Measurements from ENCODE around the gene TM4SF5.

DNA sequence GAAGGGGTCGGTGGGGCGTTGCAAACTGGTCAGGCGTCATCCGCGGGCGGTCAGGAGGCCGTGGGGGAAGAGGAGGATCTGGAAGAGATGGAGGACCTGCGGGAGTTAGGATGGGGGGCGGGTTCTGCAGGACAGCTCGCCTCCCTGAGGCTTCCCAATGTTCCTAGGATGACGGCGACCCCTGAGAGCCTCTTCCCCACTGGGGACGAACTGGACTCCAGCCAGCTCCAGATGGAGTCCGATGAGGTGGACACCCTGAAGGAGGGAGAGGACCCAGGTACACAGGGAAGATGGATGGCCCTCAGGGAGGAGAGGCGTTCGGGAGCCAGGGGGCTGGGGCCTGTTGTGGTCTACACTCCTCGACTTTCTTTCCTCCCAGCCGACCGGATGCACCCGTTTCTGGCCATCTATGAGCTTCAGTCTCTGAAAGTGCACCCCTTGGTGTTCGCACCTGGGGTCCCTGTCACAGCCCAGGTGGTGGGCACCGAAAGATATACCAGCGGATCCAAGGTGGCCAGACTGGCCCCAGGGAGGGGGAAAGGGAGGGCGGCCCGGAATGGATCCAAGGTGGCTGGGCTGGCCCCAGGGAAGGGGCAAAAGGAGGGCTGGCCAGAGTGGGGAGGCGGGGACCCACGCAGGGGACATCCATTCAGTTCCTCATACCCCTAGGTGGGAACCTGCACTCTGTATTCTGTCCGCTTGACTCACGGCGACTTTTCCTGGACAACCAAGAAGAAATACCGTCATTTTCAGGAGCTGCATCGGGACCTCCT lies 36.1 kb downstream of the TM4SF5 start:
- no peak for TF ChIP-seq POLR2A (IDR thresholded peaks at IDR 0.05)
- TF ChIP-seq, protein P1, sequence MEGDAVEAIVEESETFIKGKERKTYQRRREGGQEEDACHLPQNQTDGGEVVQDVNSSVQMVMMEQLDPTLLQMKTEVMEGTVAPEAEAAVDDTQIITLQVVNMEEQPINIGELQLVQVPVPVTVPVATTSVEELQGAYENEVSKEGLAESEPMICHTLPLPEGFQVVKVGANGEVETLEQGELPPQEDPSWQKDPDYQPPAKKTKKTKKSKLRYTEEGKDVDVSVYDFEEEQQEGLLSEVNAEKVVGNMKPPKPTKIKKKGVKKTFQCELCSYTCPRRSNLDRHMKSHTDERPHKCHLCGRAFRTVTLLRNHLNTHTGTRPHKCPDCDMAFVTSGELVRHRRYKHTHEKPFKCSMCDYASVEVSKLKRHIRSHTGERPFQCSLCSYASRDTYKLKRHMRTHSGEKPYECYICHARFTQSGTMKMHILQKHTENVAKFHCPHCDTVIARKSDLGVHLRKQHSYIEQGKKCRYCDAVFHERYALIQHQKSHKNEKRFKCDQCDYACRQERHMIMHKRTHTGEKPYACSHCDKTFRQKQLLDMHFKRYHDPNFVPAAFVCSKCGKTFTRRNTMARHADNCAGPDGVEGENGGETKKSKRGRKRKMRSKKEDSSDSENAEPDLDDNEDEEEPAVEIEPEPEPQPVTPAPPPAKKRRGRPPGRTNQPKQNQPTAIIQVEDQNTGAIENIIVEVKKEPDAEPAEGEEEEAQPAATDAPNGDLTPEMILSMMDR (IDR thresholded peaks at IDR 0.05): no peak
- TF ChIP-seq EP300 (IDR thresholded peaks at IDR 0.05): no peak

Measured in tibial nerve (tissue), 4 donors.